HG03575 (cell line): ENCODE results near the gene RTTN.
"Not testable (repeated sequence)": the region's sequence is repeated elsewhere in the genome, so short reads cannot be mapped to it uniquely, and the experiment has no call there.

Experiments
- ATAC-seq: cut with Tn5 transposase; IDR thresholded peaks from one replicate; pipeline ENCODE4 v1.9.1; 2021; ENCODE audit not compliant: unreplicated experiment, insufficient number of reproducible peaks, low FRiP score; ENCODE audit errors: extremely low read depth

The RTTN gene

GRCh38 chr18:70004696-70005095 lies 200.8 kb downstream of the RTTN start:
- ATAC-seq, result no peak

- ATAC-seq, result no peak
Observed at GRCh38 chr18:69999656-70000055, 205.8 kb downstream of the RTTN start.

- no peak for ATAC-seq
Observed at GRCh38 chr18:69998523-69998987, 206.9 kb downstream of the RTTN start.

- ATAC-seq, result no peak
Observed at GRCh38 chr18:69996951-69997798, 208.3 kb downstream of the RTTN start.

- no peak for ATAC-seq
Observed at GRCh38 chr18:69996417-69996816, 209.1 kb downstream of the RTTN start.

GRCh38 chr18:69995774-69996173 lies 209.7 kb downstream of the RTTN start:
- no peak for ATAC-seq

GRCh38 chr18:69992776-69993175 lies 212.7 kb downstream of the RTTN start:
- no peak for ATAC-seq

GRCh38 chr18:69987870-69988269 lies 217.6 kb downstream of the RTTN start:
- no peak for ATAC-seq

- no peak for ATAC-seq
Observed at GRCh38 chr18:69985239-69985638, 220.2 kb downstream of the RTTN start.

- ATAC-seq, result no peak
Observed at GRCh38 chr18:69982417-69982816, 223.1 kb downstream of the RTTN start.

GRCh38 chr18:69981948-69982347 lies 223.5 kb downstream of the RTTN start:
- ATAC-seq, result peak; percentile 51

- no peak for ATAC-seq
Observed at GRCh38 chr18:69980982-69981804, 224.3 kb downstream of the RTTN start.

GRCh38 chr18:69980509-69980908 lies 225.0 kb downstream of the RTTN start:
- no peak for ATAC-seq

- peak; percentile 55 for ATAC-seq
Observed at GRCh38 chr18:69978732-69979715, 226.5 kb downstream of the RTTN start.

- not testable (repeated sequence) for ATAC-seq
Observed at GRCh38 chr18:69975294-69975693, 230.2 kb downstream of the RTTN start.

GRCh38 chr18:69974365-69974764 lies 231.1 kb downstream of the RTTN start:
- no peak for ATAC-seq

- no peak for ATAC-seq
Observed at GRCh38 chr18:69969491-69969890, 236.0 kb downstream of the RTTN start.

GRCh38 chr18:69968039-69968438 lies 237.4 kb downstream of the RTTN start:
- ATAC-seq, result no peak

- ATAC-seq, result no peak
Observed at GRCh38 chr18:69963196-69963595, 242.3 kb downstream of the RTTN start.
